ENCODE data around the gene IMMP2L.

- TF ChIP-seq CTCF (IDR thresholded peaks at IDR 0.05) (no peak), POLR2A (IDR thresholded peaks at IDR 0.05) (no peak)
Observed at GRCh38 chr7:111210996-111211395, 351.3 kb downstream of the IMMP2L start.

Measured in uterus (tissue), 2 donors.